ENCODE data around the gene ZFR2. TPM values are rescaled to one million over a fixed set of nuclear protein-coding genes. Genes with fewer than 3 reads are reported as not detected.

ZFR2 gene
- total and polyA plus RNA-seq, 2 of the 8 experiments (the other 6 are each of a cell fraction or from before 2014, with no cell fraction given): 14.5 to 28.4 TPM

DNA sequence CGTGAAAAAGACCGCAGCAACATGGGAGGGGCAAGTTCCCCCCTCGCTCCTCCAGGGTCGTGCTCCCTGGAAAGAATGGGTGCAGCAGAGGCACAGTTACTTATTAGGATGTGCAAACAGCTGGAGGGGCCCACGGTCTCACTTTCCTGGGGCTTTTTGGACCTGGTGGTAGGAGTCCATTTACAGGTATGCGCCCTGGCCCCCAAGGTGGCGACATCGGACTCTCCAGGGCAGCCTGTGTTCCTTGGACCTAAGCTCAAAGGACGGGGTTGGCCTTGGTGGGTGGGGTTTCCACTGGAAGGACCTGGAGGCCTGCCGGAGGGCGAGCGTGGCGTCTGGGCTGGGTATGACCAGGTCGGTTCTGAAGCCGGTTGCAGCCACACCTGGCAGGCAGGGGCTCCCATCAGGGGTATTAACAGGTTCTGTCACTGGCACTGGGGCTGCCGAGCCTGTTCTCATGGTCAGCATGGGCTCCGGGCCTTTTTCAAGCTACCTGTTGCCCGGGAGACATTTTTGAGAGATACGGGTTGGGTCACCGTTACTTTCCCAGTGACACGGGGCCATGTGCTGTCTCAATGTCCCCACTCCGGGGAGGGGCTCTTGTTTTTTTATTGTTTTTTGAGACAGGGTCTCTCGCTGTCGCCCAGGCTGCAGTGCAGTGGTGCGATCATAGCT, 5.9 kb downstream of the ZFR2 start:
- 90% methylated on average over 23 of the region's 25 CpGs; no CpG with 5 or more reads in 1 of the 2 experiments for WGBS, 2 experiments (ENCODE audit: extremely low coverage in 1 of 2, insufficient coverage in 1 of 2, insufficient read length in 1 of 2, insufficient replicate concordance in 2 of 2, low coverage in 1 of 2, low lambda C conversion rate in 2 of 2, missing lambda C conversion rate in 1 of 2)
- Histone ChIP-seq H3K9ac (replicated peaks in 1 of 4; ENCODE audit: extremely low read depth in 1 of 4, low read depth in 3 of 4, low read length in 3 of 4) (no peak overlapping the region), H3K14ac (ENCODE audit: insufficient read length) (no peak overlapping the region), H3K9me3 (ENCODE audit: insufficient read depth in 2 of 2, low read depth in 1 of 2, low read length in 1 of 2) (no peaks in the 10 kb centered on the region), H2AFZ (ENCODE audit: low read length) (no peak overlapping the region), H4K8ac (ENCODE audit: extremely low read depth, insufficient read depth, low read length) (peak overlapping the region; percentile 57; the same call in 1 of the 2 replicates), H3K23ac (ENCODE audit: insufficient read length) (no peak overlapping the region), H3K56ac (replicated peaks; ENCODE audit: insufficient read length, low read depth, low read length) (no peak overlapping the region), H3K4me3 (ENCODE audit: extremely low read depth in 1 of 4, insufficient read depth in 2 of 4, low read depth in 3 of 4, low read length in 4 of 4) (no peak overlapping the region), H2BK20ac (ENCODE audit: low read length) (no peak overlapping the region), H3K23me2 (ENCODE audit: low read depth, low read length) (no peaks in the 10 kb centered on the region), H3K27me3 (replicated peaks in 1 of 4; ENCODE audit: control insufficient read depth in 3 of 4, extremely low read depth in 1 of 4, insufficient read depth in 3 of 4, low read length in 3 of 4) (no peaks in the 10 kb centered on the region; a peak in 1 of 7 replicates), H3K4me2 (ENCODE audit: insufficient read depth in 1 of 2, low read depth in 2 of 2, low read length in 2 of 2) (no peak overlapping the region), H2BK5ac (ENCODE audit: low read depth, low read length) (no peak overlapping the region), H3K79me2 (ENCODE audit: control insufficient read depth in 1 of 2, insufficient read depth in 2 of 2, low read length in 2 of 2) (peaks cover 0 to 15% of the 10 kb centered on the region in 2 experiments; a peak in 2 of 4 replicates), H3K4ac (replicated peaks; ENCODE audit: insufficient read length, low read depth, low read length) (no peak overlapping the region), H3K4me1 (replicated peaks in 1 of 4; ENCODE audit: control insufficient read depth in 3 of 4, insufficient read depth in 4 of 4, low read length in 3 of 4) (peaks cover 0 to 8% (median 5%) of the 10 kb centered on the region in 4 experiments; a peak in 5 of 7 replicates), H3K79me1 (ENCODE audit: low read depth, low read length) (peaks cover 15% of the 10 kb centered on the region; the same call in 1 of the 2 replicates), H3K27ac (ENCODE audit: low read depth, low read length) (no peak overlapping the region), H2BK12ac (ENCODE audit: low read depth, low read length) (no peak overlapping the region), H2BK120ac (replicated peaks; ENCODE audit: low read depth, low read length) (no peak overlapping the region), H4K91ac (replicated peaks; ENCODE audit: insufficient read length, low read length) (no peak overlapping the region), H3K18ac (ENCODE audit: extremely low read depth, low read length) (no peak overlapping the region), H4K20me1 (replicated peaks in 1 of 2; ENCODE audit: control insufficient read depth in 1 of 2, insufficient read depth in 2 of 2, low read length in 2 of 2) (peaks cover 9 to 12% of the 10 kb centered on the region in 2 experiments), H4K5ac (ENCODE audit: insufficient read length, low read depth, low read length) (no peak overlapping the region), H2BK15ac (ENCODE audit: low read length) (no peak overlapping the region), H3K36me3 (ENCODE audit: control insufficient read depth in 2 of 4, insufficient read depth in 4 of 4, low read length in 3 of 4) (no peaks in the 10 kb centered on the region), H2AK5ac (ENCODE audit: low read depth, low read length) (no peak overlapping the region)
- TF ChIP-seq RAD21 (IDR thresholded peaks at IDR 0.05 in 1 of 2, conservative IDR thresholded peaks at IDR 0.05 in 1 of 2; ENCODE audit: low read depth in 2 of 2, low read length in 2 of 2) (0 out of 4 replicates have a peak, but pooled peaks of 1 of the 2 experiments have one; percentile 10), PHF8 (conservative IDR thresholded peaks at IDR 0.05; ENCODE audit: low read depth, low read length) (no peak)
- FAIRE-seq (no peak), DNase-seq (ENCODE audit: low read depth in 1 of 2, low spot score in 2 of 2) (no peak)
- POLR2A ChIA-PET (ENCODE audit: partially characterized antibody): interaction anchor here (0.6 to 1.6 kb wide), 4 partner anchors 40 to 106 kb away, joined by 3 to 5 read pairs (median 3); no protein-coding TSS in a partner anchor
- CTCF ChIA-PET (ENCODE audit: partially characterized antibody): interaction anchor here (0.5 to 2.1 kb wide), 5 partner anchors 11 to 606 kb away, joined by 3 to 6 read pairs (median 4); no protein-coding TSS in a partner anchor

Measured in H1 (cell line).